Smooth muscle cell (in vitro differentiated cells): ENCODE data around the gene C16orf95. TPM values are rescaled to one million over a fixed set of nuclear protein-coding genes. Genes with fewer than 3 reads are reported as not detected.

Source experiments
- DNase-seq: peaks from one replicate; lab custom pipeline; 2025; ENCODE audit not compliant: unreplicated experiment; lab: John Stamatoyannopoulos, UW
- H2AFZ ChIP-seq: fragments of 200-600 bp; sonication (generic); 2 replicates; pipeline ENCODE4 v1.6.0; 2016; ENCODE audit warnings: antibody characterized with exemption, low read depth, mild to moderate bottlenecking
- H3F3A ChIP-seq: fragments of 200-600 bp; sonication (generic); 2 replicates; pipeline ENCODE4 v1.6.0; 2017; ENCODE audit warnings: antibody characterized with exemption, low read depth
- H3K27ac ChIP-seq: fragments of 200-600 bp; sonication (generic); 2 replicates; pipeline ENCODE4 v1.5.1; 2016; ENCODE audit warnings: low read depth, mild to moderate bottlenecking
- H3K27me3 ChIP-seq: fragments of 200-600 bp; sonication (generic); 2 replicates; pipeline ENCODE4 v1.6.1; 2016; ENCODE audit warnings: low read depth, mild to moderate bottlenecking
- H3K36me3 ChIP-seq: fragments of 200-600 bp; sonication (generic); 2 replicates; pipeline ENCODE4 v1.5.1; 2016; ENCODE audit warnings: low read depth
- H3K4me1 ChIP-seq: fragments of 200-600 bp; sonication (generic); 2 replicates; pipeline ENCODE4 v1.5.1; 2016; ENCODE audit warnings: low read depth
- H3K4me2 ChIP-seq: fragments of 200-600 bp; sonication (generic); 2 replicates; pipeline ENCODE4 v1.6.0; 2016; ENCODE audit warnings: mild to moderate bottlenecking
- H3K4me3 ChIP-seq: fragments of 200-600 bp; sonication (generic); 2 replicates; pipeline ENCODE4 v1.5.1; 2016; ENCODE audit warnings: mild to moderate bottlenecking
- H3K79me2 ChIP-seq: fragments of 200-600 bp; sonication (generic); 2 replicates; pipeline ENCODE4 v1.6.0; 2016; ENCODE audit warnings: low read depth, mild to moderate bottlenecking
- H3K9ac ChIP-seq: fragments of 200-600 bp; sonication (generic); 2 replicates; pipeline ENCODE4 v1.6.0; 2016; ENCODE audit warnings: low read depth
- H3K9me3 ChIP-seq: fragments of 200-600 bp; sonication (generic); replicated peaks from 2 replicates; pipeline ENCODE4 v1.5.1; 2016; ENCODE audit warnings: low read depth
- H4K20me1 ChIP-seq: fragments of 200-600 bp; sonication (generic); 2 replicates; pipeline ENCODE4 v1.6.0; 2016; ENCODE audit warnings: low read depth
- WGBS: methylation state at CpG from one replicate; pipeline ENCODE4 v1.1.7; 2016; ENCODE audit warnings: low lambda C conversion rate; 5-methylcytosine and 5-hydroxymethylcytosine counted together
- polyA plus RNA-seq: library from polyadenylated mRNA; unstranded; fragments of >200 nt; fragmentation: Nextera tagmentation; extraction: Ambion mirVana; gene quantifications from 2 replicates; pipeline ENCODE4 v1.2.1, GENCODE V29; 2016
- total RNA-seq: library from RNA; depleted of rRNA; stranded (reverse); fragments of >200 nt; gene quantifications from 2 replicates; pipeline ENCODE4 v1.2.3, GENCODE V29; 2014
- TF ChIP-seq, protein P1 (sequence below): fragments of 200-600 bp; sonication (generic); IDR thresholded peaks from 2 replicates; pipeline ENCODE4 v1.5.1; 2017; ENCODE audit warnings: borderline replicate concordance, mild to moderate bottlenecking, antibody characterized with exemption; ENCODE audit not compliant: insufficient read depth, poor library complexity, severe bottlenecking

C16orf95 gene
- total and polyA plus RNA-seq, 2 experiments from 2014 or later: 7.7 to 8.0 TPM

DNA sequence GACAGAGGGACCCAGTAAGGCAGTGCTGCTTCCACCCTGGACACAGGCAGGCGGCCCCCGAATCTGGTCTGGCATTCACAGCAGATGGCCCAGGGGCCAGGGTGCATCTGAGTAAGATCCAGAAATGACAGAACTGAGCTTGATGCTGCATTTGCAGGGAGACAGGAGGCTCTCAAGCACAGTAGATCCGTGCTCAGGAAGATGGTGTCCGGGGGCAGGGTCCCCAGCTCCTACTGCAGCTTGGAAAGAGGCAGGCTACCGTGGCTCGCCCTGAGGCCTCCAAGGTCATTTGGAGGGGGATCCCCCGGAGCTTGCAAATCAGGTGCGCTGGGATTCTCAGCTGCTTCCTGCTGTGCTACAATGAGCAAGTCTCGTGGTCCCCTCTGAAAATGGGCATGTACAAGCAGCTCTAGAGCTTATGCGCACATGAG, 2.2 kb downstream of the C16orf95 start:
- TF ChIP-seq, protein P1, sequence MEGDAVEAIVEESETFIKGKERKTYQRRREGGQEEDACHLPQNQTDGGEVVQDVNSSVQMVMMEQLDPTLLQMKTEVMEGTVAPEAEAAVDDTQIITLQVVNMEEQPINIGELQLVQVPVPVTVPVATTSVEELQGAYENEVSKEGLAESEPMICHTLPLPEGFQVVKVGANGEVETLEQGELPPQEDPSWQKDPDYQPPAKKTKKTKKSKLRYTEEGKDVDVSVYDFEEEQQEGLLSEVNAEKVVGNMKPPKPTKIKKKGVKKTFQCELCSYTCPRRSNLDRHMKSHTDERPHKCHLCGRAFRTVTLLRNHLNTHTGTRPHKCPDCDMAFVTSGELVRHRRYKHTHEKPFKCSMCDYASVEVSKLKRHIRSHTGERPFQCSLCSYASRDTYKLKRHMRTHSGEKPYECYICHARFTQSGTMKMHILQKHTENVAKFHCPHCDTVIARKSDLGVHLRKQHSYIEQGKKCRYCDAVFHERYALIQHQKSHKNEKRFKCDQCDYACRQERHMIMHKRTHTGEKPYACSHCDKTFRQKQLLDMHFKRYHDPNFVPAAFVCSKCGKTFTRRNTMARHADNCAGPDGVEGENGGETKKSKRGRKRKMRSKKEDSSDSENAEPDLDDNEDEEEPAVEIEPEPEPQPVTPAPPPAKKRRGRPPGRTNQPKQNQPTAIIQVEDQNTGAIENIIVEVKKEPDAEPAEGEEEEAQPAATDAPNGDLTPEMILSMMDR: no peak
- H3K4me3 ChIP-seq: no peak overlapping the region
- WGBS: 95% methylated on average over 10 of the region's 10 CpGs
- no peak overlapping the region for H3K4me2 ChIP-seq
- no peak overlapping the region for H2AFZ ChIP-seq
- H3K9me3 ChIP-seq: no peaks in the 10 kb centered on the region
- H4K20me1 ChIP-seq: no peaks in the 10 kb centered on the region
- no peak overlapping the region for H3K27ac ChIP-seq
- H3K36me3 ChIP-seq: no peaks in the 10 kb centered on the region
- no peaks in the 10 kb centered on the region for H3K27me3 ChIP-seq
- DNase-seq: no peak
- peaks cover 15% of the 10 kb centered on the region for H3K79me2 ChIP-seq
- no peak overlapping the region for H3K9ac ChIP-seq
- H3F3A ChIP-seq: peaks cover 4% of the 10 kb centered on the region
- H3K4me1 ChIP-seq: peaks cover 10% of the 10 kb centered on the region

DNA sequence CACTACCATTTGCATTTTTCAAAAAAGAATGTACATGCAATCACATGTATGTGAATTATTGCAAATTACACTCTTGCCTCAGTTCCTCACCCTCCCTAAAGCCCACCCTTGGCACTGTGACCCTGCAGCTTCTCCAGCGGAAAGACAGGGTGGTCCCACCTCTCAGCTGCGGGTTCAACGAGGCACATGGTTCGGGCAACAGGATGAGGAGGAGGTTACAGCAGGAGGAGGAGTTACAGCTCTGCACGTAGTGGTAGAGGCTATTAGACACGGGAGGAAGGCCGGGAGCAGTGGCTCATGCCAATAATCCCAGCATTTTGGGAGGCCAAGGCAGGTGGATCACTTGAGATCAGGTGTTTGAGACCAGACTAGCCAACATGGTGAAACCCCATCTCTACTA, 5.2 kb downstream of the C16orf95 start:
- Histone ChIP-seq H3K4me3 (no peak overlapping the region), H3K4me1 (no peaks in the 10 kb centered on the region), H3K9ac (no peak overlapping the region), H4K20me1 (no peaks in the 10 kb centered on the region), H3F3A (peaks cover 4% of the 10 kb centered on the region), H3K27me3 (no peaks in the 10 kb centered on the region), H3K9me3 (no peaks in the 10 kb centered on the region), H3K79me2 (no peaks in the 10 kb centered on the region), H2AFZ (no peak overlapping the region), H3K36me3 (no peaks in the 10 kb centered on the region), H3K27ac (no peak overlapping the region), H3K4me2 (no peak overlapping the region)
- WGBS: 87% methylated on average over 7 of the region's 7 CpGs
- DNase-seq: no peak
- TF ChIP-seq, protein P1: no peak

GRCh38 chr16:87311387-87311786, 5.8 kb downstream of the C16orf95 start:
- Histone ChIP-seq H3K4me1 (no peaks in the 10 kb centered on the region), H2AFZ (no peak overlapping the region), H4K20me1 (no peaks in the 10 kb centered on the region), H3K27ac (no peak overlapping the region), H3K4me3 (no peak overlapping the region), H3K79me2 (no peaks in the 10 kb centered on the region), H3K9me3 (no peaks in the 10 kb centered on the region), H3K9ac (no peak overlapping the region), H3K36me3 (no peaks in the 10 kb centered on the region), H3K27me3 (no peaks in the 10 kb centered on the region), H3K4me2 (no peak overlapping the region), H3F3A (no peaks in the 10 kb centered on the region)
- no peak for DNase-seq
- TF ChIP-seq, protein P1: no peak
- WGBS: 98% methylated on average over 5 of the region's 5 CpGs

DNA sequence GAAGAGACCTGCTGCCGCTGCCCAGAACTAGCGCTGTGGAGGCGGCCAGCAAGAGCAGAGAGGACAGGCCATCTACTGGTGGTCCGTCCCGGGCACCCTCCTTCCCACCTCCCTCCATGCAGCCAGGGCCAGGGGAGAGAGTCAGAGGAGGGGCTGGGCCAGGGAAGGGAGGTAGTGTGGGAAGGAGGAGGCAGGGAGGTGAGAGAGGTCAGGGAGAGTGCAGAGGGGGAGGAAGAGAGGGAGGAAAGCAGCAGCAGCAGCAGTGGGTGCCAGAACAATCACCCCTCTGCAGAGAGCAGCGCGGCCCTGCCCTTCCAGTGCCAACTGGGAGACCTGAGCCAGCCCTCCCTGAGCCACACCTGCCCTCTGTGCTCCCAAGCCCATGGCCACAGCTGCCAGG, 6.6 kb downstream of the C16orf95 start:
- Histone ChIP-seq H3K9me3 (no peaks in the 10 kb centered on the region), H3F3A (no peaks in the 10 kb centered on the region), H2AFZ (no peak overlapping the region), H3K79me2 (no peaks in the 10 kb centered on the region), H3K36me3 (no peaks in the 10 kb centered on the region), H3K27me3 (no peaks in the 10 kb centered on the region), H3K27ac (no peak overlapping the region), H3K9ac (no peak overlapping the region), H4K20me1 (no peaks in the 10 kb centered on the region), H3K4me2 (no peak overlapping the region), H3K4me1 (no peaks in the 10 kb centered on the region), H3K4me3 (no peak overlapping the region)
- TF ChIP-seq, protein P1: no peak
- WGBS: 97% methylated on average over 7 of the region's 7 CpGs
- DNase-seq: no peak
